GM12874 (cell line): Measurements from ENCODE around the gene PRKACG.

Experiments
- CTCF ChIP-seq: IDR thresholded peaks from 2 replicates; pipeline ENCODE4 v1.5.1; 2011; ENCODE audit warnings: low read depth, mild to moderate bottlenecking, control low read depth, low read length, moderate library complexity; ENCODE audit not compliant: insufficient read depth

The PRKACG gene

GRCh38 chr9:68969538-68969937 lies 44.4 kb downstream of the PRKACG start:
- no peak for TF ChIP-seq CTCF

GRCh38 chr9:68967800-68968199 lies 46.1 kb downstream of the PRKACG start:
- no peak for TF ChIP-seq CTCF

- TF ChIP-seq CTCF: no peak
Observed at GRCh38 chr9:68966496-68966944, 47.4 kb downstream of the PRKACG start.

GRCh38 chr9:68964765-68965164 lies 49.1 kb downstream of the PRKACG start:
- TF ChIP-seq CTCF: no peak

- TF ChIP-seq CTCF: no peak
Observed at GRCh38 chr9:68964102-68964541, 49.8 kb downstream of the PRKACG start.

- no peak for TF ChIP-seq CTCF
Observed at GRCh38 chr9:68963416-68963815, 50.5 kb downstream of the PRKACG start.
